Measurements from ENCODE around the gene SPON1. TPM values are rescaled to one million over a fixed set of nuclear protein-coding genes. Genes with fewer than 3 reads are reported as not detected.

Gene SPON1
- total and polyA plus RNA-seq, 10 of the 15 experiments (the other 5 are each of a cell fraction or from before 2014, with no cell fraction given): 0.13 to 1.1 (median 0.18) TPM; not detected in 5

DNA sequence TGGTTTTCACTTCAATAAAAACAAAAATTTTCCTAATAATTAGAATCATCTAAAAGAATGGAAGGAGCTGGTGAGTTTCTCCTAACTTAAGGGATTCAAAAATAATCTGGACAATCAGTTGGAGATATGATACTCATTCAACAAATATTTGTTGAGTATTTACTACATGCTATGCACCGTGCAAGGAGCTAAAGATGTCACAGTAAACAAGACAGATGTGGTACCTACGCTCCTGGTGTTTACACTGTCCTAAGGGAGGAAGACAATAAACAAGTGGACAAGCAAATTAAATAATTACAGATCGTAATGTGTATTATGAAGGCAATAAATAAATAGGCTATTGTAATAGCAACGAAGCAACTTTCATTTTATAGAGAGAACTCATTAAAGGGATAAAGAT is 9.9 kb upstream of the SPON1 start (continued):
- TF ChIP-seq, protein P1, sequence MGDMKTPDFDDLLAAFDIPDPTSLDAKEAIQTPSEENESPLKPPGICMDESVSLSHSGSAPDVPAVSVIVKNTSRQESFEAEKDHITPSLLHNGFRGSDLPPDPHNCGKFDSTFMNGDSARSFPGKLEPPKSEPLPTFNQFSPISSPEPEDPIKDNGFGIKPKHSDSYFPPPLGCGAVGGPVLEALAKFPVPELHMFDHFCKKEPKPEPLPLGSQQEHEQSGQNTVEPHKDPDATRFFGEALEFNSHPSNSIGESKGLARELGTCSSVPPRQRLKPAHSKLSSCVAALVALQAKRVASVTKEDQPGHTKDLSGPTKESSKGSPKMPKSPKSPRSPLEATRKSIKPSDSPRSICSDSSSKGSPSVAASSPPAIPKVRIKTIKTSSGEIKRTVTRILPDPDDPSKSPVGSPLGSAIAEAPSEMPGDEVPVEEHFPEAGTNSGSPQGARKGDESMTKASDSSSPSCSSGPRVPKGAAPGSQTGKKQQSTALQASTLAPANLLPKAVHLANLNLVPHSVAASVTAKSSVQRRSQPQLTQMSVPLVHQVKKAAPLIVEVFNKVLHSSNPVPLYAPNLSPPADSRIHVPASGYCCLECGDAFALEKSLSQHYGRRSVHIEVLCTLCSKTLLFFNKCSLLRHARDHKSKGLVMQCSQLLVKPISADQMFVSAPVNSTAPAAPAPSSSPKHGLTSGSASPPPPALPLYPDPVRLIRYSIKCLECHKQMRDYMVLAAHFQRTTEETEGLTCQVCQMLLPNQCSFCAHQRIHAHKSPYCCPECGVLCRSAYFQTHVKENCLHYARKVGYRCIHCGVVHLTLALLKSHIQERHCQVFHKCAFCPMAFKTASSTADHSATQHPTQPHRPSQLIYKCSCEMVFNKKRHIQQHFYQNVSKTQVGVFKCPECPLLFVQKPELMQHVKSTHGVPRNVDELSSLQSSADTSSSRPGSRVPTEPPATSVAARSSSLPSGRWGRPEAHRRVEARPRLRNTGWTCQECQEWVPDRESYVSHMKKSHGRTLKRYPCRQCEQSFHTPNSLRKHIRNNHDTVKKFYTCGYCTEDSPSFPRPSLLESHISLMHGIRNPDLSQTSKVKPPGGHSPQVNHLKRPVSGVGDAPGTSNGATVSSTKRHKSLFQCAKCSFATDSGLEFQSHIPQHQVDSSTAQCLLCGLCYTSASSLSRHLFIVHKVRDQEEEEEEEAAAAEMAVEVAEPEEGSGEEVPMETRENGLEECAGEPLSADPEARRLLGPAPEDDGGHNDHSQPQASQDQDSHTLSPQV (IDR thresholded peaks at IDR 0.05): no peak
- no peak for TF ChIP-seq ATF7 (IDR thresholded peaks at IDR 0.05; ENCODE audit: low read depth)

DNA sequence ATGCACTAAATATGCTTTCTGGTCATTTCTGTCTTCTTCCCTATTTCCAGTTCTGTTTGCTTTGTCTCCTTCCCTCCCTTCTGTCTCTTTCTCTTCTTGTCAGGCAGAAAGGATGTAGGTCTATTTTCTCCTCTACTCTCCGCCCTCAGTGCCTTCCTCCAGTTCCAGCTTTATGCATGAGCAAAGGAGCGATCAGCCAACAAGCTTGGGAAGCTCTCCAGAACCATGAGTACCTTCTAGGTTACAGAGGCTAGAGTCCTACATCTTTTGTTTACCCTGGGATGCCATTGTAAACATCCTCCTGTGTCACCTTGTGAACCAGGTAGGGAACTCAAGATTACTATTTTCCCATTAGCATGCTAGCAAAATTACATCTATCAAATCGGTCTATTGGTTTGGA is 7.9 kb upstream of the SPON1 start:
- WGBS (ENCODE audit: insufficient coverage, insufficient replicate concordance, low lambda C conversion rate, missing lambda C conversion rate): 53% methylated on average over 3 of the region's 3 CpGs
- H3K36me3 ChIP-seq (ENCODE audit: control insufficient read depth in 2 of 2, insufficient read depth in 2 of 2, low read length in 1 of 2): no peaks in the 10 kb centered on the region
- no peaks in the 10 kb centered on the region for H3K4me1 ChIP-seq (ENCODE audit: control insufficient read depth, insufficient read depth, low read length)
- POLR2A ChIA-PET: no interaction called here
- H3K79me2 ChIP-seq (ENCODE audit: control insufficient read depth, insufficient read depth, low read length): no peaks in the 10 kb centered on the region
- no peak overlapping the region for H3K4me3 ChIP-seq
- CTCF ChIA-PET: interaction anchor here (1.0 to 1.6 kb wide), 2 partner anchors 8 to 295 kb away, joined by 5 to 7 read pairs; no protein-coding TSS in a partner anchor
- no TSS peak for BruUV-seq (replicated peaks)
- SMC1A ChIA-PET (ENCODE audit: uncharacterized antibody, unreplicated experiment): interaction anchor here (1.0 to 4.7 kb wide), 3 partner anchors 283 to 299 kb away, joined by 3 to 24 read pairs (median 8); no protein-coding TSS in a partner anchor
- TF ChIP-seq YBX1 (IDR thresholded peaks at IDR 0.05) (no peak), SIX5 (IDR thresholded peaks at IDR 0.05; ENCODE audit: low read depth, low read length, severe bottlenecking) (no peak), GATAD2B (conservative IDR thresholded peaks at IDR 0.05; ENCODE audit: low read depth) (no peak), RUNX3 (IDR thresholded peaks at IDR 0.05; ENCODE audit: low read length) (no peak)
- TF ChIP-seq, protein P2, sequence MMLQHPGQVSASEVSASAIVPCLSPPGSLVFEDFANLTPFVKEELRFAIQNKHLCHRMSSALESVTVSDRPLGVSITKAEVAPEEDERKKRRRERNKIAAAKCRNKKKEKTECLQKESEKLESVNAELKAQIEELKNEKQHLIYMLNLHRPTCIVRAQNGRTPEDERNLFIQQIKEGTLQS (IDR thresholded peaks at IDR 0.05; ENCODE audit: borderline replicate concordance, extremely low read depth, low read depth, low read length): no peak
- no peak overlapping the region for H3K4me2 ChIP-seq (ENCODE audit: control insufficient read depth, insufficient read depth)
- H3K27me3 ChIP-seq (replicated peaks in 1 of 2; ENCODE audit: control insufficient read depth in 2 of 2, insufficient read depth in 2 of 2, low read length in 1 of 2): no peaks in the 10 kb centered on the region; a peak in 2 of 4 replicates
- H4K20me1 ChIP-seq (ENCODE audit: control insufficient read depth, insufficient read depth): no peaks in the 10 kb centered on the region
- RAD21 ChIA-PET (ENCODE audit: unreplicated experiment): interaction anchor here (0.9 kb wide), 1 partner anchor 297 kb away, joined by 3 read pairs; no protein-coding TSS in a partner anchor
- H3K9me3 ChIP-seq (replicated peaks; ENCODE audit: control insufficient read depth, insufficient read depth, low read length): no peaks in the 10 kb centered on the region
- ATAC-seq: no peak
- H3K27ac ChIP-seq (ENCODE audit: control insufficient read depth, insufficient read depth): no peak overlapping the region
- intact Hi-C loops (cut with micrococcal nuclease; ENCODE audit: unreplicated experiment): no loop called here
- FAIRE-seq: no peak
- H2AFZ ChIP-seq (ENCODE audit: control insufficient read depth, low read depth, low read length): no peak overlapping the region
- no peak overlapping the region for H3K9ac ChIP-seq (ENCODE audit: control insufficient read depth, insufficient read depth, low read length)
- in situ Hi-C loops (cut with MboI): loop anchor here (25.0 kb wide), 1 partner anchor 458 kb away; no protein-coding TSS in a partner anchor
- DNase-seq (ENCODE audit: low read depth, low spot score): no peak
